Effector memory CD4-positive, alpha-beta T cell (primary cell): ENCODE results near the gene RBM33.
"Not testable (repeated sequence)": the region's sequence is repeated elsewhere in the genome, so short reads cannot be mapped to it uniquely, and the experiment has no call there.

Experiments used
- DNase-seq, 3 donors: peaks; one replicate each; pipeline ENCODE4 v3.0.0-alpha.2; 2020
- H3K27ac ChIP-seq: 2 replicates; pipeline ENCODE4 v1.7.0; 2013; ENCODE audit warnings: mild to moderate bottlenecking, low read length, moderate library complexity; ENCODE audit not compliant: insufficient read depth, poor library complexity, severe bottlenecking
- H3K27me3 ChIP-seq: replicated peaks from 2 replicates; pipeline ENCODE4 v1.7.0; 2013; ENCODE audit warnings: mild to moderate bottlenecking, low read length; ENCODE audit not compliant: insufficient read depth, control insufficient read depth, poor library complexity, severe bottlenecking
- H3K36me3 ChIP-seq: 2 replicates; pipeline ENCODE4 v1.7.0; 2013; ENCODE audit warnings: mild to moderate bottlenecking, low read length, moderate library complexity; ENCODE audit not compliant: control insufficient read depth, insufficient read depth
- H3K4me1 ChIP-seq: 2 replicates; pipeline ENCODE4 v1.7.0; 2013; ENCODE audit warnings: low read length, mild to moderate bottlenecking; ENCODE audit not compliant: control insufficient read depth, insufficient read depth, poor library complexity, severe bottlenecking
- H3K4me3 ChIP-seq: 2 replicates; pipeline ENCODE4 v1.7.0; 2013; ENCODE audit warnings: low read length, low read depth, mild to moderate bottlenecking; ENCODE audit not compliant: insufficient read depth, poor library complexity, severe bottlenecking
- H3K9me3 ChIP-seq: 2 replicates; pipeline ENCODE4 v1.7.0; 2013; ENCODE audit warnings: mild to moderate bottlenecking, low read length, moderate library complexity; ENCODE audit not compliant: control insufficient read depth

Gene RBM33

GRCh38 chr7:155685791-155686160, 41.3 kb downstream of the RBM33 start:
- peaks cover 10% of the 10 kb centered on the region for H3K36me3 ChIP-seq
- H3K27ac ChIP-seq: no peak overlapping the region
- H3K9me3 ChIP-seq: no peaks in the 10 kb centered on the region
- H3K27me3 ChIP-seq: no peaks in the 10 kb centered on the region
- no peak overlapping the region for H3K4me3 ChIP-seq
- peaks cover 4% of the 10 kb centered on the region for H3K4me1 ChIP-seq
- DNase-seq: no peak

GRCh38 chr7:155686620-155687324, 42.3 kb downstream of the RBM33 start:
- DNase-seq, H3K27me3 ChIP-seq, H3K36me3 ChIP-seq, H3K4me1 ChIP-seq, H3K27ac ChIP-seq, H3K4me3 ChIP-seq, H3K9me3 ChIP-seq: not testable (repeated sequence)

- not testable (repeated sequence) for H3K9me3 ChIP-seq, H3K4me3 ChIP-seq, DNase-seq, H3K27me3 ChIP-seq, H3K36me3 ChIP-seq, H3K27ac ChIP-seq
- peaks cover 11% of the 10 kb centered on the region for H3K4me1 ChIP-seq
Measured at GRCh38 chr7:155688237-155688636, 43.8 kb downstream of the RBM33 start.

GRCh38 chr7:155690655-155691054, 46.2 kb downstream of the RBM33 start:
- H3K27ac ChIP-seq, DNase-seq, H3K9me3 ChIP-seq, H3K36me3 ChIP-seq, H3K4me1 ChIP-seq, H3K27me3 ChIP-seq, H3K4me3 ChIP-seq: not testable (repeated sequence)

- Histone ChIP-seq H3K36me3 (no peaks in the 10 kb centered on the region), H3K4me1 (peaks cover 7% of the 10 kb centered on the region)
- no peak for DNase-seq
Measured at GRCh38 chr7:155692317-155692716, 47.9 kb downstream of the RBM33 start.

GRCh38 chr7:155693826-155694225, 49.4 kb downstream of the RBM33 start:
- Histone ChIP-seq H3K9me3 (no peaks in the 10 kb centered on the region), H3K4me1 (peaks cover 7% of the 10 kb centered on the region), H3K27me3 (no peaks in the 10 kb centered on the region)

More at GRCh38 chr7:155692317-155692716, 47.9 kb downstream of the RBM33 start:
- no peak overlapping the region for H3K27ac ChIP-seq
- no peak overlapping the region for H3K4me3 ChIP-seq
- no peaks in the 10 kb centered on the region for H3K27me3 ChIP-seq
- H3K9me3 ChIP-seq: no peaks in the 10 kb centered on the region

GRCh38 chr7:155694851-155695250, 50.4 kb downstream of the RBM33 start:
- Histone ChIP-seq H3K4me1 (peaks cover 7% of the 10 kb centered on the region), H3K27me3 (no peaks in the 10 kb centered on the region), H3K36me3 (no peaks in the 10 kb centered on the region), H3K27ac (peak overlapping the region; percentile 15), H3K4me3 (no peak overlapping the region), H3K9me3 (no peaks in the 10 kb centered on the region)
- DNase-seq: no peak

More at GRCh38 chr7:155693826-155694225, 49.4 kb downstream of the RBM33 start:
- H3K27ac ChIP-seq: no peak overlapping the region
- no peak for DNase-seq
- H3K36me3 ChIP-seq: no peaks in the 10 kb centered on the region
- H3K4me3 ChIP-seq: no peak overlapping the region

GRCh38 chr7:155696747-155697146, 52.3 kb downstream of the RBM33 start:
- Histone ChIP-seq H3K4me1 (peaks cover 7% of the 10 kb centered on the region), H3K9me3 (no peaks in the 10 kb centered on the region), H3K27ac (no peak overlapping the region), H3K4me3 (no peak overlapping the region), H3K36me3 (peaks cover 18% of the 10 kb centered on the region), H3K27me3 (no peaks in the 10 kb centered on the region)
- no peak for DNase-seq

- no peak overlapping the region for H3K27ac ChIP-seq
- H3K27me3 ChIP-seq: no peaks in the 10 kb centered on the region
- H3K9me3 ChIP-seq: no peaks in the 10 kb centered on the region
- H3K36me3 ChIP-seq: peaks cover 35% of the 10 kb centered on the region
- no peak for DNase-seq
- H3K4me3 ChIP-seq: no peak overlapping the region
- H3K4me1 ChIP-seq: no peaks in the 10 kb centered on the region
Measured at GRCh38 chr7:155698633-155699032, 54.2 kb downstream of the RBM33 start.

- no peak for DNase-seq
- Histone ChIP-seq H3K27me3 (no peaks in the 10 kb centered on the region), H3K9me3 (no peaks in the 10 kb centered on the region), H3K36me3 (peaks cover 35% of the 10 kb centered on the region), H3K27ac (no peak overlapping the region), H3K4me1 (no peaks in the 10 kb centered on the region), H3K4me3 (no peak overlapping the region)
Measured at GRCh38 chr7:155699180-155699579, 54.7 kb downstream of the RBM33 start.
